HepG2 (cell line): ENCODE results near the gene WDR91. TPM values are rescaled to one million over a fixed set of nuclear protein-coding genes. Genes with fewer than 3 reads are reported as not detected.

ENCODE experiments used
- AGO1 ChIP-seq: fragments of 200-400 bp; formaldehyde crosslinking; IDR thresholded peaks from 2 replicates; pipeline ENCODE4 v1.6.1; 2017; ENCODE audit warnings: mild to moderate bottlenecking, low read depth, low read length, moderate library complexity; ENCODE audit not compliant: poor library complexity, severe bottlenecking
- CBX5 ChIP-seq: sonication (generic); formaldehyde crosslinking; IDR thresholded peaks from 2 replicates; pipeline ENCODE4 v1.4.0; 2020; ENCODE audit warnings: missing genetic modification reagents, borderline replicate concordance
- FOXA1 ChIP-seq, 2 experiments: fragments of 450-650 bp in 1 of 2; sonication (generic) in 1 of 2; formaldehyde crosslinking in 1 of 2; IDR thresholded peaks; 2 replicates each; pipeline versions ENCODE4 v1.4.0 to v1.6.1; 2016 to 2020; ENCODE audit warnings: missing genetic modification reagents in 1 of 2
- MAFK ChIP-seq, 2 experiments: IDR thresholded peaks in 1 of 2; conservative IDR thresholded peaks in 1 of 2; 2 replicates each; pipeline ENCODE4 v1.6.1; 2011; ENCODE audit warnings: improper control_type of control experiment in 2 of 2, low read length in 2 of 2
- MEF2D ChIP-seq: sonication (generic); formaldehyde crosslinking; IDR thresholded peaks from 2 replicates; pipeline ENCODE4 v1.5.1; 2020; ENCODE audit warnings: mild to moderate bottlenecking, missing genetic modification reagents
- PHF5A ChIP-seq: IDR thresholded peaks from one replicate; pipeline ENCODE4 v1.6.1; 2018; ENCODE audit warnings: low read depth, missing genetic modification reagents; ENCODE audit not compliant: unreplicated experiment
- PHF8 ChIP-seq: sonication (generic); formaldehyde crosslinking; IDR thresholded peaks from 2 replicates; pipeline ENCODE4 v1.5.0; 2020; ENCODE audit warnings: missing genetic modification reagents
- RXRB ChIP-seq: IDR thresholded peaks from 2 replicates; pipeline ENCODE4 v1.6.1; 2016; ENCODE audit warnings: borderline replicate concordance, missing genetic modification reagents, missing compliant biosample characterization
- SOX13 ChIP-seq, 3 experiments: fragments of 450-650 bp in 1 of 3; sonication (generic) in 1 of 3; formaldehyde crosslinking in 1 of 3; IDR thresholded peaks in 2 of 3; conservative IDR thresholded peaks in 1 of 3; 2 replicates each; pipeline versions ENCODE4 v1.5.0 to v1.6.1; 2016 to 2020; ENCODE audit warnings: antibody characterized with exemption in 1 of 3, mild to moderate bottlenecking in 1 of 3, missing compliant biosample characterization in 1 of 3, missing genetic modification reagents in 1 of 3, moderate library complexity in 1 of 3
- SP5 ChIP-seq: IDR thresholded peaks from 2 replicates; pipeline ENCODE4 v1.6.1; 2016; ENCODE audit warnings: low read depth, borderline replicate concordance
- YY1 ChIP-seq: IDR thresholded peaks from 2 replicates; pipeline ENCODE4 v1.6.1; 2011; ENCODE audit warnings: low read length, low read depth, moderate library complexity, mild to moderate bottlenecking; ENCODE audit not compliant: insufficient read depth, insufficient replicate concordance
- ZNF121 ChIP-seq: sonication (generic); formaldehyde crosslinking; IDR thresholded peaks from 2 replicates; pipeline ENCODE4 v1.5.0; 2020; ENCODE audit warnings: mild to moderate bottlenecking, missing genetic modification reagents
- ZNF446 ChIP-seq: sonication (generic); formaldehyde crosslinking; IDR thresholded peaks from 2 replicates; pipeline ENCODE4 v1.5.0; 2020; ENCODE audit warnings: mild to moderate bottlenecking, missing genetic modification reagents
- ZNF574 ChIP-seq: sonication (generic); formaldehyde crosslinking; IDR thresholded peaks from 2 replicates; pipeline ENCODE4 v1.4.0; 2020; ENCODE audit warnings: missing genetic modification reagents
- ZNF816 ChIP-seq: sonication (generic); formaldehyde crosslinking; IDR thresholded peaks from 2 replicates; pipeline ENCODE4 v1.8.0; 2022; ENCODE audit warnings: missing genetic modification reagents, mild to moderate bottlenecking, borderline replicate concordance
- ZSCAN12 ChIP-seq: sonication (generic); formaldehyde crosslinking; IDR thresholded peaks from 2 replicates; pipeline ENCODE4 v1.9.0; 2021; ENCODE audit warnings: mild to moderate bottlenecking, missing genetic modification reagents
- polyA plus RNA-seq, 8 experiments: library from polyadenylated mRNA; depleted of rRNA in 3 of 8; stranded (reverse) in 7 of 8; unstranded in 1 of 8; fragments of >200 nt; fragmentation: Illumina TruSeq in 4 of 8; extraction: Trizol in 4 of 8; gene quantifications; 2 replicates each; pipeline versions ENCODE4 v1.2.1 to v1.2.3, GENCODE V29; 2011 to 2016; ENCODE audit warnings: low read depth in 4 of 8, missing spikeins in 1 of 8, mixed read lengths in 1 of 8; ENCODE audit not compliant: insufficient read depth in 1 of 8
- total RNA-seq, 5 experiments: library from RNA; depleted of rRNA; stranded (reverse); fragments of >200 nt; fragmentation: Illumina TruSeq; extraction: Trizol; gene quantifications; 2 replicates each; pipeline ENCODE4 v1.2.3, GENCODE V29; 2016; ENCODE audit warnings: low read depth in 1 of 5
- TF ChIP-seq, protein P1 (sequence below): sonication (generic); formaldehyde crosslinking; IDR thresholded peaks from 2 replicates; pipeline ENCODE4 v1.8.1; 2023; ENCODE audit warnings: missing genetic modification reagents, mild to moderate bottlenecking, borderline replicate concordance
- TF ChIP-seq, protein P2 (sequence below): sonication (generic); formaldehyde crosslinking; IDR thresholded peaks from 2 replicates; pipeline ENCODE4 v1.5.1; 2020; ENCODE audit warnings: missing genetic modification reagents, mild to moderate bottlenecking, borderline replicate concordance
- TF ChIP-seq, protein P3 (sequence below): IDR thresholded peaks from 2 replicates; pipeline ENCODE4 v1.4.0; 2020; ENCODE audit warnings: mild to moderate bottlenecking, missing genetic modification reagents

WDR91 gene
- total and polyA plus RNA-seq, 2 of the 13 experiments (the other 11 are each of a cell fraction or from before 2014, with no cell fraction given) = 11.6 to 12.1 TPM

DNA sequence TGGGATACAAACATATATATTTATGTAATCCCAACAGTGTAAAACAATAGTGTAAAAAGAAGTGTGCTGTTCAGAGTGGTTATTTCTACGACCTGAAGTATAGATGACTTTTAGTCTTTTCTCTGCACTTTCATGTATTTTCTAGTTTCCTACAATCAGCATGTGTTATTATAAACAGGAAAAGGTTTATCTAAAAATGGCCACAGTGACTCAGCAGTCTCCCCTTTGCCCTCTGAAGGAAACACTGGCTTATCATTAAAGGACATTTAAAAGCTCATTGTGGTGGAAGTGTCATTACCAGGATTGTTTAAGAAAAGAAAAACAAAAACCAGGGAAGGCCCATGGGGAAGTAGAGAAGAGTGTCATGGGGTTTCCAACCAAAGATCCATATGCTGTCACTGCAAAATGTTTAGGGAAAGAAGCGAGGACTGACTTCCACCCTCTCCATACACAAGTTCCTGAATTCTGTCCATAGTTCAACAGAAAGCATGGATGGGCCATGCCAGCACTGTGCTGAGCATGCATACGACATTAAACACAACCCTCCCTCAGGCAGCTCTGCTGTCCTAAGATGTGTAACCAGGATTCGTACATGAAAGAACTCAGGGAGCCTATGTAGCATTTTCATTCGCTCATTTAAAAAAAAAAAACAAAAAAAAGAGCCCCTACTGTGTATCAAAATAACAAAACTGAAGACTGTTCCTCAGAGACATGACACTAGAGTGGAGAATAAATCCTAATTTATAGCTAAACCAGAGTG lies 51.0 kb downstream of the WDR91 start (continued):
- TF ChIP-seq ZNF574 (no peak), FOXA1 (IDR thresholded peaks at IDR 0.05) (no peak), FOXA1 (CRISPR knock-in tag; IDR thresholded peaks at IDR 0.05) (no peak), ZNF121 (CRISPR knock-in tag) (peak; percentile 21; the same call in 1 of the 2 replicates), PHF5A (CRISPR knock-in tag) (no peak), CBX5 (CRISPR knock-in tag) (no peak), MEF2D (CRISPR knock-in tag) (peak; percentile 83), ZSCAN12 (CRISPR knock-in tag) (no peak), ZNF816 (CRISPR knock-in tag) (no peak), PHF8 (CRISPR knock-in tag) (no peak), YY1 (peak; percentile 21), SOX13 (IDR thresholded peaks at IDR 0.05) (no peak), SOX13 (CRISPR knock-in tag; conservative IDR thresholded peaks at IDR 0.05 in 1 of 2, IDR thresholded peaks at IDR 0.05 in 1 of 2) (peak in 1 of 2 experiments; percentile 72; a peak in 1 of 4 replicates), ZNF446 (CRISPR knock-in tag) (no peak), RXRB (CRISPR knock-in tag) (0 out of 2 replicates have a peak, but pooled peaks have one; percentile 27), MAFK (conservative IDR thresholded peaks at IDR 0.05 in 1 of 2, IDR thresholded peaks at IDR 0.05 in 1 of 2; ENCODE audit: low read length in 2 of 2) (peak in 1 of 2 experiments; percentile 36; a peak in 1 of 4 replicates), SP5 (CRISPR knock-in tag) (no peak), AGO1 (no peak)
- TF ChIP-seq, protein P1, sequence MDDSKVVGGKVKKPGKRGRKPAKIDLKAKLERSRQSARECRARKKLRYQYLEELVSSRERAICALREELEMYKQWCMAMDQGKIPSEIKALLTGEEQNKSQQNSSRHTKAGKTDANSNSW (CRISPR knock-in tag) = no peak
- TF ChIP-seq, protein P2, sequence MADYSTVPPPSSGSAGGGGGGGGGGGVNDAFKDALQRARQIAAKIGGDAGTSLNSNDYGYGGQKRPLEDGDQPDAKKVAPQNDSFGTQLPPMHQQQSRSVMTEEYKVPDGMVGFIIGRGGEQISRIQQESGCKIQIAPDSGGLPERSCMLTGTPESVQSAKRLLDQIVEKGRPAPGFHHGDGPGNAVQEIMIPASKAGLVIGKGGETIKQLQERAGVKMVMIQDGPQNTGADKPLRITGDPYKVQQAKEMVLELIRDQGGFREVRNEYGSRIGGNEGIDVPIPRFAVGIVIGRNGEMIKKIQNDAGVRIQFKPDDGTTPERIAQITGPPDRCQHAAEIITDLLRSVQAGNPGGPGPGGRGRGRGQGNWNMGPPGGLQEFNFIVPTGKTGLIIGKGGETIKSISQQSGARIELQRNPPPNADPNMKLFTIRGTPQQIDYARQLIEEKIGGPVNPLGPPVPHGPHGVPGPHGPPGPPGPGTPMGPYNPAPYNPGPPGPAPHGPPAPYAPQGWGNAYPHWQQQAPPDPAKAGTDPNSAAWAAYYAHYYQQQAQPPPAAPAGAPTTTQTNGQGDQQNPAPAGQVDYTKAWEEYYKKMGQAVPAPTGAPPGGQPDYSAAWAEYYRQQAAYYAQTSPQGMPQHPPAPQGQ = no peak
- TF ChIP-seq, protein P3, sequence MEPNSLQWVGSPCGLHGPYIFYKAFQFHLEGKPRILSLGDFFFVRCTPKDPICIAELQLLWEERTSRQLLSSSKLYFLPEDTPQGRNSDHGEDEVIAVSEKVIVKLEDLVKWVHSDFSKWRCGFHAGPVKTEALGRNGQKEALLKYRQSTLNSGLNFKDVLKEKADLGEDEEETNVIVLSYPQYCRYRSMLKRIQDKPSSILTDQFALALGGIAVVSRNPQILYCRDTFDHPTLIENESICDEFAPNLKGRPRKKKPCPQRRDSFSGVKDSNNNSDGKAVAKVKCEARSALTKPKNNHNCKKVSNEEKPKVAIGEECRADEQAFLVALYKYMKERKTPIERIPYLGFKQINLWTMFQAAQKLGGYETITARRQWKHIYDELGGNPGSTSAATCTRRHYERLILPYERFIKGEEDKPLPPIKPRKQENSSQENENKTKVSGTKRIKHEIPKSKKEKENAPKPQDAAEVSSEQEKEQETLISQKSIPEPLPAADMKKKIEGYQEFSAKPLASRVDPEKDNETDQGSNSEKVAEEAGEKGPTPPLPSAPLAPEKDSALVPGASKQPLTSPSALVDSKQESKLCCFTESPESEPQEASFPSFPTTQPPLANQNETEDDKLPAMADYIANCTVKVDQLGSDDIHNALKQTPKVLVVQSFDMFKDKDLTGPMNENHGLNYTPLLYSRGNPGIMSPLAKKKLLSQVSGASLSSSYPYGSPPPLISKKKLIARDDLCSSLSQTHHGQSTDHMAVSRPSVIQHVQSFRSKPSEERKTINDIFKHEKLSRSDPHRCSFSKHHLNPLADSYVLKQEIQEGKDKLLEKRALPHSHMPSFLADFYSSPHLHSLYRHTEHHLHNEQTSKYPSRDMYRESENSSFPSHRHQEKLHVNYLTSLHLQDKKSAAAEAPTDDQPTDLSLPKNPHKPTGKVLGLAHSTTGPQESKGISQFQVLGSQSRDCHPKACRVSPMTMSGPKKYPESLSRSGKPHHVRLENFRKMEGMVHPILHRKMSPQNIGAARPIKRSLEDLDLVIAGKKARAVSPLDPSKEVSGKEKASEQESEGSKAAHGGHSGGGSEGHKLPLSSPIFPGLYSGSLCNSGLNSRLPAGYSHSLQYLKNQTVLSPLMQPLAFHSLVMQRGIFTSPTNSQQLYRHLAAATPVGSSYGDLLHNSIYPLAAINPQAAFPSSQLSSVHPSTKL (CRISPR knock-in tag) = peak; percentile 60; the same call in 1 of the 2 replicates
